NCI-H446 treated with DMSO at 0.1 percent for 48 hours (cell line): ENCODE results near the gene CKB.
A peak's percentile ranks its signal among the peaks of the same experiment; 100 is the strongest.

Source experiments
- DNase-seq: peaks from one replicate; lab custom pipeline; 2025; lab: John Stamatoyannopoulos, UW

Gene CKB

DNA sequence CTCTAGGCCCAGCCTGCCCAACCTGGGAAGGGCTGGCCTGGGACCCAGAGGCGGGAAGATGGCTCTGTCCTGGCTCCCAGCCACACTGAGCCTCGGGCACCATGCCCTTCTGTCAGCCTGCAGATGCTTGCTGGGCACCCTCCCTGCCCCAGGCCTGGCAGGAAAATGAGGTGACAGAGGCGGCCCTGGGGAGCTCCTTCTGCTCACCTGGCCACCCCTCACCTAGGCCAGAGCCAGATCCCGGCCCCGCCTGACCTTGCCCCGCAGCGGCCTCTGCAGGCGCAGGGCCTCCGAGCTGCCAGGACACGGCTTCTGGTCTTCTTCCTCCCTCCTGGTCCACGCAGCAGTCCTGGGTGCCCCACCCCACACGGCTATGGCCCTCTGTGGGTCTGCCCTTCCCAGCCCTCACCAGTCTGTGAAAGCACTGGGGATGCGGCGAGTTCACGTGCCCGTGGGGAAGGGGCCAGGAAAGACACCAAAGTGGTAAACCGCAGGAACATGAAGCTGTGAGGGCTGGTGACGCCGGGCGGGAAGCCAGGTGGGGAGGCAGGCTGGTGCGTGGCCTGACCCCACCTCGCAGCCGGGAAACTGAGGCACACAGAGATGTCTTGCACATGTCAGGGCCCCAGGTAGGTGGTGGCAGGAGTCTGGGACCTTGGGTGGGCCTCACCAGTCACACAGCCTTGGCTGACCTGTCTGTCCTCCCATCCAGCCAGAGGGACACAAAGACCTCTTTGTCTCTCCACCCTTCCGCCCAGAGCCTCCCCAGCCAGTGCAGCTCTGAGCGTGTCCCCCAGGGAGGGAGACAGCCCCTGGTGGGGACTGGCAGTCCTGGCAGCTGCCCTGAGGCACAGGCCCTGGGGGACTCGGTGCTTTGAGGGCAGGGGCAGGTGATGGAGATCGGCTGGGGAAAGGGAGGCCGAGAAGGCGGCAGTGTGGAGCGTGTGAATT is 27.0 kb upstream of the CKB start:
- DNase-seq, result no peak

DNA sequence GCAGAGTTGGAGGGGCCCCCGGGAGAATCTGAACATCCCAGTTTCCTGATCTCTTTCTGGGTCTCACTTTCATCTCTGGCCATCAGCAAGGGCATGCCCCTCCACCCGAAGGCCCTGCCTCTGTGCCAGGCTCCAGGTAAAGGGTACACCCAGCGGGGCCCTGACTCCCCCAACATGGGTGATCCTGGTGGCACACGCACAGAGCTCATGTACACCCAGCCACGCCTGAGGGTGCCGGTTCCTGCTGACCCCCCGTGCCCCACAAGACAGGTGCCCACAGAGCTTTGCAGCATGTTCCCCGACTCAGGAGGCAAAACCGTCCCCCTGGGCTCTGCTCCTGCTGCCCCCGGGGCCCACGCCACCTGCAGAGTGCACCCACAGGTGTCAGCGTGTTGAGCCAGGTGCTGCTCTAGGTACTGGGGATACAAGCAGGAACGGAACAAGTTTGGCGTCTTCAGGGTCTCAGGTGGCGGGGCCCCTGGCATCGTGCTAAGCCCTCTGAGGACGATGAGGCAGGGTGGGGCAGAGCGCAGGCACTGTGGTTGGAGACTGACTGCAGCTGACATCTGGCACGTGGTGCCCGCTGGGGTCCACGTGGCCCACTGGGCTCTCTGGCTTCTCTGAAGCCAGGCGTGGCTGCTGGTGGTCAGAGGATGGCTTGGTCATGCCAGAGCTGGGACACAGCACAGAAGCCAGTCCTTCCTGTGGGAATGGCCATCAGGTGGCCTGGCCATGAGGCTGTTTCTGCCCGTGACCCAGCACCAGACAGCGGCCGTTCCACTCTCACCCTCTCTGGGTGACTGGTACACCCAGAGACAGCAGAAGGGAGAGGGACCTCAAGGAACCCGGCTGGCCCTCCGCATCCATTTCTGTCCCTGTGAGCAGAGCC is 26.1 kb upstream of the CKB start:
- no peak for DNase-seq

DNA sequence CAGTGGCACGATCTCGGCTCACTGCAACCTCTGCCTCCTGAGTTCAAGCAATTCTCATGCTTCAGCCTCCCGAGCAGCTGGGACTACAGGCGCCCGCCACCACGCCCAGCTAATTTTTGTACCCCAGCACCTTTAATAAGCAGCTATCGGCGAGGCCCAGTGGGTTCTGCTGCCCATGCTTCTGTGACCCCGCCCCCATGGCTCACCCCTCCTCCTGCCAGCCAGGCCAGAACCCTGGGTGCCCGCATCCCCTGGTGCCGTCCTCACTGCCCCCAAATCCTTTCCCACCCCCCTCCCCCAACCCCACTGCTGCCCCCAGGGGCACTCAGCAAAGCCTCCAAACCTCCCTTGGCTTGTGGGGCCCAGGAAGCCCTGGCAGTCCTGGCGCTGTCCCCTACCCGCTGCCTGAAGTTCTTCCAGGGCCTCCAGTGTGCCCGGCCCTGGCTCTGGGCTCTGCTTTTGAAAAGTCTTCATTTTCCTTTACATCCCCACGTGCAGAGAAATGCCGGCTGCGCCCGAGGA is 25.4 kb upstream of the CKB start:
- no peak for DNase-seq

DNA sequence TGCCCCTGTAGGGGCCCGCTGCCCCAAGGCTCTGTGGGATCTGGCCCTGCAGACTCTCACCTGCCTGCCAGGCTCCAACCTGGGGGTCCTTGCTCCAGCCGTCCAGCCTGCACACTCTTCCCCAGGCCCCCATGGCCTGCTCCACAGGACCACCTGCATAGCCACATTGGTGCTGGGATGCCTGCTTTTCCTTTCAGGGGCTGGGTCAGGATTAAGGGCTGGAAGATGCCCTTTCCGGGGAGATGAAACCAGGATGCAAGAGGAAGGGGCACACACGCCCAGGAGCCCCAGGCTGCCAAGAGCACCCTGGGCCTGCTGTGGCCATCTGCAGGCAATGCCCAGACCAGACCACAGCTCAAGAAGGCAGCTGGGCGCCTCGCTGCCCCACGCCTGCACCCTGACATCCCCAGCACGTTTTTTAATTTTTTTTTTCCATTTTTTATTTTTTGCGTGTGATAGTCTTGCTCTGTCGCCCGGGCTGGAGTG is 24.9 kb upstream of the CKB start:
- DNase-seq, result no peak

DNA sequence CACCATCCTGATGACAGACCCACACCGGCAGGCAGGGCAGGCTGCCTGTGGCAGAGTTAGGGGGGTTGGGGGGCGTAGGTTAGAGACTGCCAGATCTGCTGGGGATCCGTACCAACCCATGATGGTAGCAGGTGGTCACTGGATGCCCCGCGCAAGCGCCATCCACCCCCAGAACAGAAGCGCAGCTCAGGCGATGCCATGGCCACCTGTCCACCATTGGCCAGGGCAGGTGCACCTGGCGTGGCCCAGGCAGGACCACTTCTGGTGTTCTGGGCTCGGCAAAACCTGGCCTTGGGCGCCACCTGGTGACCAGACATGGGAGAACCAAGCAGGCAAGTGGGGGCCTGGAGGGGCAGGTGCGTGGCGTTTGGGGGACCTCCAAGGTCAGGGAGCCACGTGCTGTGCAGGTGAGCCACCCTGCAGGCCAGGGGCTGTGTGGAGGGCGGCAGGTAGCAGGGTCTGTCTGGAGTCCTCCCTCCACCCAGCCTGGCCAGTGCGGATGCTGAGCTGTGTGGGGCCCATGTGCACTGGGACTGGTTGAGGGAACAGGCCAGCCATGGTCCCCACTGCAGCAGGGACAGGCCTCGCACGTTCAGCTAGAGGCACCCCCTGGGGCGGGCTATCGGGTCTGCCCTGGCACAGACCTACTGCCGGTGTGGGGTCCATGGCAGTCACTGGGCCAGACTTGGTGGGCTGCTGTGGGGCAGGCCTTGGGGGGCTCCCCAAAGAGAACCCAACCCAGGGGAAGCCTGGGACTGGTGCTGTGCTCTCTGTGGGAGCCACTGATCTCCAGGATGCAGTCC is 24.2 kb upstream of the CKB start:
- DNase-seq, result no peak

DNA sequence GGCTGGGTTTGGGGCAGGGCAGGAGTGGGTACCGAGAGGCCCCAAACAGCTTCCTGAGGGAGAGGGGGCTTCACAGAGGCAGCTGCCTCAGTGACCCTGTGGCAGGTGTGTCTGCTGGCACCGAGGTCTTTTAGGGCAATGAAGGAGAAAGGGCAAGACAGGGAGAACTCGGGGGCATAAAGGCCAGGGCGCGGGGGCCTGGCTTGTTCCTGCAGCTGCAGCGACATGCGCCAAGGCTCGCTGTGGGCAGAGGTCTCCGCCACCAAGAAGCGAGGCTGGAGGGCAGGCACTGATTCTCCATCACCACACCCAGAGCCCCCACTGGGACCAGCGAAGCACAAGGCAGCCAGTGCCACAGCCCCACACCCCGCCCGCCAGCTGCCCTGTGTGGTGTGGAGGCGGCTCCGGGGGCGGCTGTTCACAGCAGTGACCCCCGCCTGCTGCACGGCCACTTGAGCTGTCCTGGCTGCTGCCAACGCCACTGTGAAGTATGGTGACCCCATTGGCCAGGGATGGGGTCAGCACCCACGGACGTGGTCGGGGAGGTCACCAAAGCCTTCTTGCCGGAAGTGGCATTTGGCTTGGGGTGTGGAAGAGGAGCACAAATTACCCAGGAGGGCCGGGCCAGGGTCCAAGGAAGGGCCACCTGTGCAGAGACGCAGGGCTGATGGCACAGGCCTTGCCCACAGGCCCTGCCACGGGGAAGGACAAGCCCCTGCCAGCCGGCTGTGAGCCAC is 23.5 kb upstream of the CKB start:
- no peak for DNase-seq

DNA sequence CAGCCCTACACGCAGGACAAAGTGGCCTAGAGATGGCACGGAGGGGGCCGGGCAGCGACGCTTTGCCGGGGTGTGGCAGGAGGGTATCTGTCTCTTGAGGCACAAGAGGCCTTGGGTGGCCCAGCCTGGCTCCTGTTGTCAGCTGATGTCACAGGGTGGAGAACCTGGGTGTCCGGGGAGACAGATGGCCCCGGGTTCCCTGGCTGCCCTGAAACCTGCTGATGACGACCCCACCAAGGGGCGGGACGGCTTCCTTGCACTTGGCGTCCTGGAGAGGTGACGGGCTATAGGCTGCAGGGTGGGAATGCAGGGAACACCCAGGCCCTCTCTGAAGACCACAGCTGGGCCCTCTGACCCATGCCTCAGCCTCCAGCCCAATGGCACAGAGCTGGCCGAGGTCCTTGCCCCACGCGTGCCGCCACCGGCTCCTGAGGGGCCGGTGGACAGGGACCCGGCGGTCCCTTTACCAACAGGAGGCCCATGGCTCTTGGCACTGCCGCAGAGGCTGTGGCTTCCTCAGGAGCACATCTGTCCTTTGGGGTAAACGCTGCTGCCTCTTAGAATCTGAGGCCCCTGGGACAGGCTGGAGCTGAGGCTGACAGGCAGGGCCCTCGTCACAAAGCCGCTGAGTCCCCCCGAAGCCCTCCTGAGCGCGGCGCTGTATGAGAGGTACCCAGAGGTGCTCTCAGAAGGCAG is 22.7 kb upstream of the CKB start:
- no peak for DNase-seq

DNA sequence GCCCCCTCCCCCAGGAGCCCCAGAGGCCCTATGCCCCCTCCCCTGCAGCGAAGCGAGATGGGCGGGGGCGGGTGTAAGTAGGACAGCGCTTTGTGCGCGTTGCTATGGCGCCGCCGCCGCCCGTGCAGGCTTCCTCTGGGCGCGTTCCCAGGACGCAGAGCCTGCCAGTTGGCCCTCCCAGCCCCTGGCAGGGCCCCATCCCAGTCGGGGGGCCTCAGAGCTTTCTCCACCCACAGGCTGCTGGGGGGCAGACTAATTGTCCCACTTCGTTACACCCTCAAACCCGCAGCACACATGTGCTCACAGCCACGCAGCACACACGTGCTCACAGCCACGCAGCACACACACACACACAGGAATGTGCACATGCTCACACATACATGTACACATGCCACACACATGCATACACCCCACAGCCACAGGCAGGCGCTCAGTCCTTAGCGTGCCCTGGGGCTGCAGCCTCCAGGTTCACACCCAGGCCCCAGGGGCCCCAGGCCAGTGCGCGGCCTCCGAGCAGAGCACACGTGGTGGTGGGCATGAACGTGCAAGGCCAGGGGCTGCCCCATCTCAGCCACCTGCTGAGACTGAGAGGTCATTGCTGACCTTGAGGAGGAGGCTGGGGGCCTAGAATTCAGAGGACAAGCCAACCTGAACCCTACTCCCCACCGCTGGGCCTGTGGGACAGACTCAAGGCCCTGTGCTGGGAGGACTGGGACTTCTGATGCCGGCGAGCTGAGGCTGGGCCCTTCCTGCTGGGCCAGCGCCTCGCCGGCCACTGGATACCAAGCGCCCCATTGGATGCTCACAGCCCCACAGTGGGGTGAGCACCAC is 22.0 kb upstream of the CKB start:
- DNase-seq, result peak; percentile 53

DNA sequence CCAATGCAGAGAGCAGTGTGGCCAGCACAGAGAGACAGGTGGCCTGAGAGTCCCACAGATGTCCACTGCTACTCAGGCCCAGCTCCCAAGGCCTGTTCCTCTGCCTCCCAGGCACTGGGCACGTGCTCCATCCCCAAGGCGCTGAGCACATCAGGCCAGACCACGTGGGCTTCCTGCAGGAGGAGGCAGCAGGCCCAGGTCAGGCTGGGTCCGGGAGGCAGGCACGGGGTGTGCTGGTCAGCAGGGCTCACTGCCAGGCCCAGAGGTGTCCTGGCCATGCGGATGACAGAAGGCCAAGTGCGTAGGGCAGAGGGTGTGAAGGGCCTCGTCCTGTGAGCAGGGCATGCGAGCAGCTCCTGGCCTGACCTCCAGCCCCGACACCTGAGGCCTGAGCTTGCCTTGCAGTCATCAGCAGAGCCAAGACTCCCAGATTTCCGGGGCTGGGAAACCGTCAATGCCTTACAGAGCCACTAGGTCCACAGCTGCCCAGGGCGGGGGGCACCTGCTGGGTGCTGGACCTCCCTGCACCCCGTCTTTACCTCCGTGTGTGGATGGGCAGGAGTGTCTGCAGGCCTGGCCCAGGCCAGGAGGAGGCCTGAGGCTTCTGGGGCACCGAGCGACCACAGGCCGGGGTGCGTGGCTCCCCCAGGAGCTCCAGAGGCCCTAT is 21.2 kb upstream of the CKB start:
- DNase-seq, result no peak

DNA sequence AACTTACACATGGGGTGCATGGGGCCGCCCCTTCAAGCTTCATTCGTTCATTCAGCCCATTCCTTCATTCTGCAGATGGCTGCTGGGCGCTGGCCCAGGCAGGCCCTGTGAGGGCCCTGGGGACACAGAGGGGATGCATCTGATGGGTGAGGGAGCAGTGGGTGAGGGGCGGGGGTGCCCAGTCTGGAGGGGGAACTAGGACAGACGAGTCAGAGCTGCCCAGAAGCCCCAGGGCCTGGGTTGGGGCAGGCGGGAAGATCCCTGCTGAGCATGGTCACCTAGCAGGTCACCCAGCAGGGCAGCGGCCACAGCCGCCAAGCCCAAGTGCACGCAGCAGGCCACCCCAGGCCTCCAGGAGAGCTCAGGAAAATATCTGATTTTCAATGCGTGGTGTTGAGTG is 20.5 kb upstream of the CKB start:
- no peak for DNase-seq

DNA sequence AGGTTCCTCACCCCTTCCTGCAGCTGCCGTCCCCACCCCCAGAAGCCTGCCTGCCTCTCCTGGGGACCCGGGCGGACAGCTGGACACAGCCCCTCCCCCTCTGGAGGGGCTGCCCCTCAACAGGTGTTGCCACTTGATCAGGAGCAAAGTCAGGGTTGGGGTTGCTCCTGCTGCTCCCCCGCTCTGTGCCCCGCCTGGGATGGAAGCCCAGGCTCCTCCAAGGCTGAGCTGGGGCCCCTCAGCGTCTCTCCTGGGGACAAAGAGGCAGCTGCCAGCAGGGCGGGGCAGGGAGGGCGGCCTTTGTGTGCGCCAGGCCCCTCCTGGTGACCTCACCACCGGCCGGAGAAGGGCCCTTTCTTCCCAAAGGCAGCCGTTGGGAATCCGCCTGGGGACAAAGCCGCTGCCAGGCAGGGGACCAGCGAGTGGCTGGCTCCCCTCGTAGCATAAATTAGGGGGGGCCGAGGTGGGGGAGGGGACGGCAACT is 20.0 kb upstream of the CKB start:
- DNase-seq, result no peak

DNA sequence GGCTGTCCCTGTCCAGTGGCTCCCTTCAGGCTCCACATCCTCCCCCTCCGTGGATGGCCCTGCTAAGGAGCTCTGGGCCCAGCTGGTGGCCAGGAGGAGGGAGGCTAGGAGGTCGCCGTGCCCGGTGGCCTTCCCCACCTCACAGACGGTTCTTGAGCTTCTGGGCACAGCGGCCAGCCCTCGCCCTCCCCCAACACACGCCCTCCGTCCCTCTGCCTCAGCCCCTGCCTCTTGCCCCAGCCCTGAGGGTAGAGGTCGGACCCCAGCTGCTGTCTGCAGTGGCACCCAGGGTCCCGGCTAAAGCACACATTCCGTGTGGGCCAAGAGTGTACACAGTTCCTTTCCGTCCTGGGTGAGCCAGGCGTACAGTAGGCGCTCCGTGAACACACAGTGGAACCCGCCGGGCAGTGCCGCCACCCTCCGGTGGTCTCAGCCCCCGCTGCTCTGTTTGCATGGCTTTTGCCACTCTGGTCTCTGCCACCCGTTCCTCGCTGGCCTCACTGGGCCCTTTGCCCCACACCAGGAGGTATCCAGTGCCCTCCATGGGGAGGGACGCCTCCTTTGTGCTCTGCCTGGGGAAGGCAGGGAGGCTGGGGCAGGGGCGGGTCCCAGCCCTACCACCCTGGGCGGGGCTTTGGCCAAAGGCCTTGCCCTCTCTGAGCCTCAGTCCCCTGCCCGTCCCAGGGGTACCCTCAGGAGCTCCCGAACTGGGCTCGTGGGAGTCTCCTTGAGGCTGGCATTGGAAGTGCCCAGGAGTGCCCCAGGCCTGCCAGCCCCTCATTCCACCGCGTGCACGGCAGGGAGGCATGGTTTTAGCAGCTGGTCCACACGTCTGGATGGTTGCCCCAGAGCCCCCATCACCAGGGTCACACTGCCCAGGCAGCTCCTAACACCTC is 19.3 kb upstream of the CKB start:
- no peak for DNase-seq

DNA sequence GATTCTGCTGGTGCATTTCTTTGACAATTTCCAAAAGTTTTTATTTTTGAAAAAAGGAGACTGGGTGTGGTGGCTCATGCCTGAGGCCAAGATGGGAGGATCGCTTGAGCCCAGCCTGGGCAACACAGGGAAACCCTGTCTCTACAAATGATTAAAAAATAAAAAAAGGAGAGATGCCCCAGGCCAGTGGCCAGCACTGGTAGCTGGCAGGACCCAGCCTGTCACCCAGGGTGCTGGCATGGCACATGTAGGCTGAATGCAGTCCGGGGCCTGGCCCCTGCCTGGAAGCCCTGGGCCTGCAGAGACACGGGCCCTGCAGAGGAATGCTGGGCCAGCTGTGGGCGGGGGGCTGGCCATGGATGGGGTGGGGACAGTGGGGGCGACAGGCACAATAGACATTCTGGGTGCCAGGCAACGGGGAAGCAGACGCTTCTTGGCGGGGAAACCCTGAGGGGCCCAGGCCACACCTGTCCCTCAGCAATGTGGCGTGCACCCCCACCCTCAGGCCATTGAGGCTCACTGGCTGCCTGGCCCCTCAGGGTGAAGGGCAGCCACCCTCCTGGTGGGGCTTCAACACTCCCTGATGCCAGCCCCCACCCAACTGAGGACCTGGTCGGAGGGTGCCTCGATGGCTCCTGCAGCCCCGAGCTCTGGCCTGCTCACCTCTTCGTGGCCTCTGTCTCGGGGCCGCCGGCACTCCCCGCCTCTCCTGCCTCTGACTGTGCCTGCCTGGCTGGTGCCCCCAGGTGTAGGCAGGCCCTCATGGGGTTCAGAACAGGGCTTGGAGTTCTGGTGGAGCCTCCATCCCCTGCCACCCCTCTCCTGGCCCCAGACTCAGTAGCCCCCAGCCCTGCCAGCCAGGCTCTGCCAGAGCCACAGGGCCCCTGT is 18.4 kb upstream of the CKB start:
- DNase-seq, result no peak

DNA sequence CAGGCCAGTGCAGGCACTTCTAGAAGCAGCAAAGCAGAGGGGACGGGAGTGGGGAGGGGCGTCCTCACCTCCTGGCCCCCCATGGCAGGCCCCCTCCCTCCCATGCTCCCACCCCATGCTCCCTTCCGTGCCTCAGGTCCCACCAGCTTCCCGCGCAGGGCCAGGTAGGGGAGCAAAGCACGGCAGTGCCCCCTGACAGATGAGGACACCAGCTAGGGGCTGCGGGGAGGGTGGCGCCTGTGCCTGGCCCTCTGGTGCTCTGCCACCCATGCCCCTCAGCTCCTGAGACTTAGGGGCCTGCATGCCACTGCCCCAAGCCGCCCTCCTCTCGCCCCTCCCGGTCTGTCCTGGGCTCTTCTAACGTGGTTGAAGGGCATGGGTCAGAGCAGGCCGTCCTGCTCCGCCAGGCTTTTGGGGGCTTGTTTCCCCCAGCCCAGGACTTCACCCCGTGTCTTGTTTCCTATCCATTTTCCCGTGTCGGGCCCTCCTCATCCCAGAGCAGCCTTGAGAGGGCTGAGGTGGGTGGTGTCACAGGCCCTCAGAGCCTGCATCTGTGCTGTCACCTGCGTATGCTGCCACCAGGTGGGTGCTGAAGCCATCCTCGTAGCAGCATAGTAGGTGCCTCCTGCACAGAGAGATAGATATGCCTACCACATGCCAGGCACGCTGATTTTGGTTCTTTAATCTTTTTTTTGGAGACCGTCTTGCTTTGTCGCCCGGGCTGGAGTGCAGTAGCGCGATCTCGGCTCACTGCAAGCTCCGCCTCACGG is 16.6 kb upstream of the CKB start:
- DNase-seq, result no peak

DNA sequence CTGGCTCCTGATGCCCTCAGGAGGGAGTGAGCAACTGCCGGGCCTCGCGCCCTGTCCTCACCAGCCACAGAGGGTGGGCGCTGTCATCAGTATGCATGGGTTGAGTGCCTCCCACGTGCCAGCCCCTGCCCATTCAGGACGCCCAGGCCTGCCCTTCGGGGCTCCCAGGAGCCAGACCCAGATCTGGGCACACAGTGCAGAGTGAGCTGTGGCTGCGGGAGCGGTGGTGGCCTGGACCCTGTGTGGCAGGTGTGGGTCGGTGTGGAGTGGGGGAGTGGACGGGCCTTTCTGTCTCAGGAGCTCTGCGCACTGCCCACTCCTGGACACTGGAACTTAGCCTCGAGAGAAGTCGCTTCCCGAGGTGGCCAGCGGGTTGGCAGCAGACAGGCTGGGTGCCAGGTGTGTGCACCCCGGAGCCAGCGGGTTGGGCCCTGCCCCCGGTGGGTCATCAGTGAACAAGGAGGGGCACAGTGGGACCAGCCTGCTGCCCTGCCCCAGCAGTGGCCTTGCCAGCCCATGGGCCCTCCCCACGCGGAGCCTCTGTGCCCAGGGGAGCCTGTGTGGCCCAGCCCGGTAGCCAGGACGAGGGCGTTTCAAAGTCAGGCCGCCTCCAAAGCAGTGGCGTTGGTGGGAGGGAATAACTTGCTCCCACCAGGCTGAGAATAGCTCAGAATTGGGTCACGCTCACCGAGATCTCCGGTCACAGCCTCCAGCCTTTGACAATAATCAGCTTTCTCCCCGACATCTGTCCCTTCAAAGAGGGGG is 15.8 kb upstream of the CKB start:
- no peak for DNase-seq
